Measurements from ENCODE around the gene AQP10. TPM values are rescaled to one million over a fixed set of nuclear protein-coding genes. Genes with fewer than 3 reads are reported as not detected.
A peak's percentile ranks its signal among the peaks of the same experiment; 100 is the strongest.
"Not testable (repeated sequence)": the region's sequence is repeated elsewhere in the genome, so short reads cannot be mapped to it uniquely, and the experiment has no call there.

AQP10 gene
- total RNA-seq, 4 donors from 2014 or later = not detected

DNA sequence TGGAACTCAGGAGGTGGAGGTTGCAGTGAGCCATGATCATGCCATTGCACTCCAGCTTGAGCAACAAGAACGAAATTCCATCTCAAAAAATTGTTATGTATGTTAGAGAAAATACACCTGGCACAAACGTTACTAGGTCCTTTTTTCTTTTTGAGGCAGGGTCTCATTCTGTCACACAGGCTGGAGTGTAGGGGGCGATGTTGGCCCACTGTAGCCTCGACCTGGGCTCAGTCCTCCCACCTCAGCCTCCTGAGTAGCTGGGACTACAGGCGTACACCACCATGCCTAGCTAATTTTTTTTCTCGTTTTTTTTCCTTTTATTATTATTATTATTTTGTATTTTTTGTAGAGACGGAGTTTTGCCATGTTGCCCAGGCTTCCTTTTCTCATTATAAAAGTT, 44.1 kb upstream of the AQP10 start:
- Histone ChIP-seq H3K27me3 (no peaks in the 10 kb centered on the region), H3K36me3 (peaks cover 0 to 18% (median 6%) of the 10 kb centered on the region in 4 donors), H3K4me3 (no peak overlapping the region), H3K27ac (no peak overlapping the region), H3K4me1 (peaks cover 8 to 17% (median 10%) of the 10 kb centered on the region in 4 donors), H3K9me3 (no peaks in the 10 kb centered on the region)
- intact Hi-C loops (cut with DNase I; ENCODE audit: low total_unique reads) = no loop called here
- DNase-seq = no peak
- 85 to 87% methylated on average over 7 of the region's 7 CpGs for WGBS, 2 donors (ENCODE audit: low coverage in 1 of 2)
- in situ Hi-C loops (cut with MboI; ENCODE audit: low pct_ligation_motif_present in 1 of 4, low pct_unique_long_range_greater_than_20kb in 1 of 4, low sequenced_read_pairs in 3 of 4) = loop anchor here in 1 of 4 donors (10.0 kb wide), 1 partner anchor 82 kb away; the partner anchor contains the start of gene TPM3
- TF ChIP-seq, protein P1, sequence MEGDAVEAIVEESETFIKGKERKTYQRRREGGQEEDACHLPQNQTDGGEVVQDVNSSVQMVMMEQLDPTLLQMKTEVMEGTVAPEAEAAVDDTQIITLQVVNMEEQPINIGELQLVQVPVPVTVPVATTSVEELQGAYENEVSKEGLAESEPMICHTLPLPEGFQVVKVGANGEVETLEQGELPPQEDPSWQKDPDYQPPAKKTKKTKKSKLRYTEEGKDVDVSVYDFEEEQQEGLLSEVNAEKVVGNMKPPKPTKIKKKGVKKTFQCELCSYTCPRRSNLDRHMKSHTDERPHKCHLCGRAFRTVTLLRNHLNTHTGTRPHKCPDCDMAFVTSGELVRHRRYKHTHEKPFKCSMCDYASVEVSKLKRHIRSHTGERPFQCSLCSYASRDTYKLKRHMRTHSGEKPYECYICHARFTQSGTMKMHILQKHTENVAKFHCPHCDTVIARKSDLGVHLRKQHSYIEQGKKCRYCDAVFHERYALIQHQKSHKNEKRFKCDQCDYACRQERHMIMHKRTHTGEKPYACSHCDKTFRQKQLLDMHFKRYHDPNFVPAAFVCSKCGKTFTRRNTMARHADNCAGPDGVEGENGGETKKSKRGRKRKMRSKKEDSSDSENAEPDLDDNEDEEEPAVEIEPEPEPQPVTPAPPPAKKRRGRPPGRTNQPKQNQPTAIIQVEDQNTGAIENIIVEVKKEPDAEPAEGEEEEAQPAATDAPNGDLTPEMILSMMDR (IDR thresholded peaks at IDR 0.05) = peak in 1 of 5 experiments; percentile 10
- no peak for TF ChIP-seq POLR2A (IDR thresholded peaks at IDR 0.05)

DNA sequence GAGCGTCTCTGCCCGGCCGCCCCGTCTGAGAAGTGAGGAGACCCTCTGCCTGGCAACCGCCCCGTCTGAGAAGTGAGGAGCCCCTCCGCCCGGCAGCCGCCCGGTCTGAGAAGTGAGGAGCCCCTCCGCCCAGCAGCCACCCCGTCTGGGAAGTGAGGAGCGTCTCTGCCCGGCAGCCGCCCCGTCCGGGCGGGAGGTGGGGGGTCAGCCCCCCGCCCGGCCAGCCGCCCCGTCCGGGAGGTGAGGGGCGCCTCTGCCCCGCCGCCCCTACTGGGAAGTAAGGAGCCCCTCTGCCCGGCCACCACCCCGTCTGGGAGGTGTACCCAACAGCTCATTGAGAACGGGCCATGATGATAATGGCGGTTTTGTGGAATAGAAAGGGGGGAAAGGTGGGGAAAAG, 33.3 kb upstream of the AQP10 start:
- 98% methylated on average over 14 of the region's 30 CpGs; no CpG with 5 or more reads in 1 of the 2 donors for WGBS, 2 donors (ENCODE audit: low coverage in 1 of 2)
- H3K4me1 ChIP-seq; intact Hi-C loops (cut with DNase I; ENCODE audit: low total_unique reads); H3K4me3 ChIP-seq; H3K27me3 ChIP-seq; H3K36me3 ChIP-seq; in situ Hi-C loops (cut with MboI; ENCODE audit: low pct_ligation_motif_present in 1 of 4, low pct_unique_long_range_greater_than_20kb in 1 of 4, low sequenced_read_pairs in 3 of 4); H3K9me3 ChIP-seq; DNase-seq; H3K27ac ChIP-seq: not testable (repeated sequence)

DNA sequence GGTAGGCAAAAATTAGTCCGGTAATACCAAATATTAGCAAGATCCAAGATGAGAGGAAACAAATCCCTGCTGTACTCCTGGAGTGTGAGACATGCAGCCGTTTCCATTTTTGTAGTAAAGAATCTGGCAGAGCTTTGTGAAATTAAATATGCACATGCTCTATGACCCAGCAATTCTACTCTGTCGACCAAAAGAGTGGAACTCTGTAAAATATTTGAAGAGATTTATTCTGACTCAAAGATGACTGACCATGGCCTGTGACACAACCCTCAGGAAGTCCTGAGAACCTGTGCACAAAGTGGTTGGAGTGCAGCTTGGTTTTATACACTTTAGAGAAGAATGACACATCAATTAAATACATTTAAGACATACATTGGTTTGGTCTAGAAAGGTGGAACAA, 32.2 kb upstream of the AQP10 start:
- no peaks in the 10 kb centered on the region for H3K36me3 ChIP-seq
- intact Hi-C loops (cut with DNase I; ENCODE audit: low total_unique reads) (no loop called here), in situ Hi-C loops (cut with MboI; ENCODE audit: low pct_ligation_motif_present in 1 of 4, low pct_unique_long_range_greater_than_20kb in 1 of 4, low sequenced_read_pairs in 3 of 4) (no loop called here)
- 70 to 82% methylated on average over 2 to 3 of the region's 3 CpGs for WGBS, 2 donors (ENCODE audit: low coverage in 1 of 2)
- no peaks in the 10 kb centered on the region for H3K9me3 ChIP-seq
- no peak for DNase-seq
- H3K27me3 ChIP-seq = no peaks in the 10 kb centered on the region
- H3K4me1 ChIP-seq = no peaks in the 10 kb centered on the region
- no peak overlapping the region for H3K4me3 ChIP-seq
- TF ChIP-seq POLR2A (IDR thresholded peaks at IDR 0.05) (no peak), EP300 (IDR thresholded peaks at IDR 0.05; ENCODE audit: low read depth) (no peak), POLR2AphosphoS5 (IDR thresholded peaks at IDR 0.05) (no peak)
- TF ChIP-seq, protein P1 (IDR thresholded peaks at IDR 0.05) = no peak
- H3K27ac ChIP-seq = no peak overlapping the region

DNA sequence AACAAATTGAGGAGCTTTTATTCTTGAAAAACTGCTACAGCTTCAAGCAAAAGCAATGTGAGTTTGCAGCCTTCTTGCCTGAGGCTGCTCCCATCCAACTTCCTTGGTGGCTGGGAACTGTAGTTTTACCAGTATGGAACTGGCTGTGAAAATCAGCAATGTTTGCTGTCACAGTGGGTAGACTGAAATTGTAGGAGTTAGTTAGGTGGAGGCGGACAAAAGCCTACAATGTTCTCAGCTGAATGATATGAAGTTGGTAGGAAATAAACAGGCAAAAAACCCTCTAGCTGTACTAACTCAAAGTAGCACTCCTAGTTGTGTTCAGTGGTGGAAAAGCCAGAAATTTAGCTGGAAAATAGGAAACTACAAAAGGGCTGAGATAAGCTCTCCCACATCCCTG, 30.0 kb upstream of the AQP10 start:
- in situ Hi-C loops (cut with MboI; ENCODE audit: low pct_ligation_motif_present in 1 of 4, low pct_unique_long_range_greater_than_20kb in 1 of 4, low sequenced_read_pairs in 3 of 4) (no loop called here), intact Hi-C loops (cut with DNase I; ENCODE audit: low total_unique reads) (no loop called here)
- H3K9me3 ChIP-seq = peaks cover 13 to 16% of the 10 kb centered on the region in 2 donors
- H3K36me3 ChIP-seq = no peaks in the 10 kb centered on the region
- DNase-seq = no peak
- WGBS, 2 donors (ENCODE audit: low coverage in 1 of 2) = 82% methylated on average over 1 of the region's 1 CpG; no CpG with 5 or more reads in 1 of the 2 donors
- no peaks in the 10 kb centered on the region for H3K4me1 ChIP-seq
- H3K4me3 ChIP-seq = no peak overlapping the region
- H3K27ac ChIP-seq = no peak overlapping the region
- TF ChIP-seq POLR2A (IDR thresholded peaks at IDR 0.05) (no peak), EP300 (IDR thresholded peaks at IDR 0.05; ENCODE audit: low read depth) (no peak), POLR2AphosphoS5 (IDR thresholded peaks at IDR 0.05) (no peak)
- TF ChIP-seq, protein P1 (IDR thresholded peaks at IDR 0.05) = no peak
- no peaks in the 10 kb centered on the region for H3K27me3 ChIP-seq
